Hematopoietic multipotent progenitor cell treated with erythropoietin and hydrocortisone succinate and interleukin-3 and kit ligand, for 8 days (in vitro differentiated cells): ENCODE results near the gene MAOB.
A peak's percentile ranks its signal among the peaks of the same experiment; 100 is the strongest.
"Not testable (repeated sequence)": the region's sequence is repeated elsewhere in the genome, so short reads cannot be mapped to it uniquely, and the experiment has no call there.

ENCODE experiments used
- DNase-seq: peaks from one replicate; pipeline ENCODE4 v3.0.0-alpha.2; 2015

The MAOB gene

GRCh38 chrX:43882294-43882681 is at the start of gene MAOB:
TSS of gene MAOB (minus strand) at chrX:43882450. CDS start at chrX:43882299, 151 bp downstream.
- DNase-seq, result peak; percentile 1

GRCh38 chrX:43922032-43922431 is 39.8 kb upstream of the MAOB start:
- DNase-seq, result not testable (repeated sequence)

- DNase-seq, result not testable (repeated sequence)
Observed at GRCh38 chrX:43910772-43911171, 28.5 kb upstream of the MAOB start.

GRCh38 chrX:43910012-43910411 is 27.8 kb upstream of the MAOB start:
- DNase-seq, result no peak

- DNase-seq, result no peak
Observed at GRCh38 chrX:43909141-43909540, 26.9 kb upstream of the MAOB start.

GRCh38 chrX:43899878-43900815 is 17.9 kb upstream of the MAOB start:
- no peak for DNase-seq

- DNase-seq, result no peak
Observed at GRCh38 chrX:43898406-43899035, 16.3 kb upstream of the MAOB start.

- DNase-seq, result no peak
Observed at GRCh38 chrX:43897290-43897689, 15.0 kb upstream of the MAOB start.

- DNase-seq, result no peak
Observed at GRCh38 chrX:43892336-43892870, 10.2 kb upstream of the MAOB start.

- DNase-seq, result no peak
Observed at GRCh38 chrX:43885617-43886016, 3.4 kb upstream of the MAOB start.

- no peak for DNase-seq
Observed at GRCh38 chrX:43881410-43882293, 598 bp downstream of the MAOB start.

GRCh38 chrX:43880425-43880824 is 1.8 kb downstream of the MAOB start:
- no peak for DNase-seq

GRCh38 chrX:43878906-43879526 is 3.2 kb downstream of the MAOB start:
- DNase-seq, result no peak

GRCh38 chrX:43876680-43877079 is 5.6 kb downstream of the MAOB start:
- no peak for DNase-seq

- no peak for DNase-seq
Observed at GRCh38 chrX:43870758-43871419, 11.4 kb downstream of the MAOB start.

GRCh38 chrX:43870011-43870410 is 12.2 kb downstream of the MAOB start:
- no peak for DNase-seq

GRCh38 chrX:43868791-43869190 is 13.5 kb downstream of the MAOB start:
- DNase-seq, result no peak

GRCh38 chrX:43866423-43866822 is 15.8 kb downstream of the MAOB start:
- DNase-seq, result no peak

GRCh38 chrX:43865791-43866190 is 16.5 kb downstream of the MAOB start:
- DNase-seq, result no peak

- no peak for DNase-seq
Observed at GRCh38 chrX:43862434-43862833, 19.8 kb downstream of the MAOB start.

GRCh38 chrX:43861750-43862149 is 20.5 kb downstream of the MAOB start:
- no peak for DNase-seq
